ENCODE data around the gene MYOZ3.

DNA sequence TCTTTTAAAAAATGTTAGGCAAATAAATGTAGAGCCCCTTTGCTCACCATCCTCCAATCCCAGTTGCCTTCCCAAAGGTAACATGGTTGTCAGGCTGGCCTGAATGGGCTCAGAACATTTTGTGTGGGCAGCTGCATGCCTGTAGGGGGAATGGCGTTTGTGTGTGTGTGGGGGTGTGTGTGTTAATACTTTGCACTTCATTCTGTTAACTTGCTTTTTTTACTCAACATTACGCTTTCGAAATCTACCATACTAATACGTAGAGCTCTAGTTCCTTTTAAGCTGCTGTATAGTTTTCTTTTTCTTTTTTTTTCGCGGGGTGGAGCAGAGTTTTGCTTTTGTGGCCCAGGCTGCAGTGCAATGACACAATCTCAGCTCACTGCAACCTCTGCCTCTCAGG lies 14.0 kb downstream of the MYOZ3 start:
- no peak for TF ChIP-seq CTCF (IDR thresholded peaks at IDR 0.05)
- TF ChIP-seq ZFX (IDR thresholded peaks at IDR 0.05; ENCODE audit: borderline replicate concordance) = no peak

All from 22Rv1 (cell line).